ENCODE results near the gene MAN1C1. TPM values are rescaled to one million over a fixed set of nuclear protein-coding genes. Genes with fewer than 3 reads are reported as not detected.

Gene MAN1C1
- total RNA-seq, 1 experiment from 2014 or later = 9.3 TPM

DNA sequence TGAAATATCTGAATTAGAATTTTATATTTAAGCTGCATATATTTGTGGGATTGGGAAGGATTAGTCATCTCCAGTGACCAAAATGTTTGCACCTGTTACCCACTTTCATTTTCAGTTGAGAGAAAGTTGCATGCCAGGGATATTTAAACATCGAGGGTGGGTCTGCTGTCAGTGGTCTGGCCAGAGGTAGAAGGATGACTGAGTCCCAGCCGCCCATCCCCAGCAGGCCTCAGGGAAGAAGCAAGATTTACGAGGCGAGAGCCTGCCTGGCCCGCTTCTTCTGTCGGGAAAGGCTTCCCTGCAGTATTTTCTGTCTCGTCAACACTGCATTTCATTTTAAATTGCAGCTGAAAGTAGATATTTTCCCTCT is 1.4 kb upstream of the MAN1C1 start:
- no peaks in the 10 kb centered on the region for H3K9me3 Mint-ChIP-seq
- no peak for DNase-seq
- peaks cover 26% of the 10 kb centered on the region in 2 experiments for H3K4me1 Mint-ChIP-seq
- Histone ChIP-seq H3K9me3 (ENCODE audit: control insufficient read depth, low read depth, low read length) (no peaks in the 10 kb centered on the region), H2AK5ac (ENCODE audit: insufficient read length, low read length) (no peak overlapping the region), H2AFZ (ENCODE audit: low read length) (no peak overlapping the region), H2BK20ac (ENCODE audit: low read depth, low read length, poor library complexity, severe bottlenecking) (no peak overlapping the region), H2BK15ac (ENCODE audit: low read depth, low read length) (no peak overlapping the region), H3K79me2 (ENCODE audit: insufficient read depth, low read length) (no peaks in the 10 kb centered on the region), H4K8ac (replicated peaks; ENCODE audit: insufficient read length, low read depth, low read length) (no peak overlapping the region), H3K27me3 (ENCODE audit: insufficient read depth, low read length) (no peaks in the 10 kb centered on the region; the same call in 1 of the 2 replicates), H3K23ac (ENCODE audit: insufficient read length, low read depth, low read length) (no peak overlapping the region), H2BK5ac (ENCODE audit: insufficient read length, low read length) (no peak overlapping the region), H4K20me1 (ENCODE audit: control insufficient read depth, insufficient read depth, insufficient read length) (no peaks in the 10 kb centered on the region), H3K4ac (ENCODE audit: low read depth, low read length) (no peak overlapping the region), H3K14ac (ENCODE audit: insufficient read depth, low read length) (no peak overlapping the region), H3K27ac (ENCODE audit: insufficient read length, low read depth, low read length) (no peak overlapping the region), H2BK12ac (ENCODE audit: insufficient read length, low read depth, low read length) (no peak overlapping the region), H2BK120ac (ENCODE audit: low read depth, low read length, poor library complexity, severe bottlenecking) (no peak overlapping the region), H3K56ac (ENCODE audit: insufficient read length, low read depth, low read length) (no peak overlapping the region), H3K4me2 (ENCODE audit: insufficient read depth, insufficient read length, low read length) (no peak overlapping the region), H4K5ac (ENCODE audit: insufficient read length, low read depth, low read length) (no peak overlapping the region), H3T11ph (ENCODE audit: low read length) (no peak overlapping the region), H3K4me1 (ENCODE audit: insufficient read depth, low read length) (no peaks in the 10 kb centered on the region), H3K79me1 (ENCODE audit: insufficient read depth, low read depth, low read length, poor library complexity, severe bottlenecking) (no peaks in the 10 kb centered on the region), H3K18ac (ENCODE audit: insufficient read length, low read depth, low read length) (no peak overlapping the region), H4K91ac (ENCODE audit: insufficient read length, low read depth, low read length) (no peak overlapping the region), H3K23me2 (ENCODE audit: insufficient read length, low read depth, low read length, poor library complexity, severe bottlenecking) (peaks cover 16% of the 10 kb centered on the region), H3K9ac (ENCODE audit: extremely low read depth, insufficient read length, low read length) (no peak overlapping the region)
- 0 out of 7 replicates have a peak, but pooled peaks cover 0 to 2% (median 0%) of the 10 kb centered on the region in 3 experiments for H3K36me3 Mint-ChIP-seq (ENCODE audit: insufficient read depth in 1 of 3, low read depth in 3 of 3)
- no CpG with 5 or more reads among the region's 7 CpGs for WGBS (ENCODE audit: extremely low coverage, insufficient read length, low lambda C conversion rate)
- H3K27ac Mint-ChIP-seq = no peak overlapping the region
- TF ChIP-seq, protein P1, sequence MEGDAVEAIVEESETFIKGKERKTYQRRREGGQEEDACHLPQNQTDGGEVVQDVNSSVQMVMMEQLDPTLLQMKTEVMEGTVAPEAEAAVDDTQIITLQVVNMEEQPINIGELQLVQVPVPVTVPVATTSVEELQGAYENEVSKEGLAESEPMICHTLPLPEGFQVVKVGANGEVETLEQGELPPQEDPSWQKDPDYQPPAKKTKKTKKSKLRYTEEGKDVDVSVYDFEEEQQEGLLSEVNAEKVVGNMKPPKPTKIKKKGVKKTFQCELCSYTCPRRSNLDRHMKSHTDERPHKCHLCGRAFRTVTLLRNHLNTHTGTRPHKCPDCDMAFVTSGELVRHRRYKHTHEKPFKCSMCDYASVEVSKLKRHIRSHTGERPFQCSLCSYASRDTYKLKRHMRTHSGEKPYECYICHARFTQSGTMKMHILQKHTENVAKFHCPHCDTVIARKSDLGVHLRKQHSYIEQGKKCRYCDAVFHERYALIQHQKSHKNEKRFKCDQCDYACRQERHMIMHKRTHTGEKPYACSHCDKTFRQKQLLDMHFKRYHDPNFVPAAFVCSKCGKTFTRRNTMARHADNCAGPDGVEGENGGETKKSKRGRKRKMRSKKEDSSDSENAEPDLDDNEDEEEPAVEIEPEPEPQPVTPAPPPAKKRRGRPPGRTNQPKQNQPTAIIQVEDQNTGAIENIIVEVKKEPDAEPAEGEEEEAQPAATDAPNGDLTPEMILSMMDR (conservative IDR thresholded peaks at IDR 0.05) = no peak
- peaks cover 67% of the 10 kb centered on the region for H3K27me3 Mint-ChIP-seq (ENCODE audit: low read depth)
- H3K4me3 Mint-ChIP-seq = peak overlapping the region; percentile 33 to 70; a peak in 2 of 5 replicates
